SU-DHL-6 (cell line): ENCODE measurements around the gene RBM15B.

Experiments
- H2AFZ ChIP-seq: fragments of 200-600 bp; sonication (generic); 2 replicates; pipeline ENCODE4 v1.6.1; 2014; ENCODE audit warnings: low read depth, mild to moderate bottlenecking, moderate library complexity, mixed read lengths, antibody characterized with exemption, low read length; ENCODE audit not compliant: severe bottlenecking
- H3F3A ChIP-seq: fragments of 200-600 bp; shearing (Covaris generic); 2 replicates; pipeline ENCODE4 v1.6.0; 2016; ENCODE audit warnings: antibody characterized with exemption, mild to moderate bottlenecking; ENCODE audit not compliant: insufficient read depth
- H3K27ac ChIP-seq: fragments of 200-600 bp; sonication (generic); 2 replicates; pipeline ENCODE4 v1.5.1; 2016; ENCODE audit warnings: low read depth, mild to moderate bottlenecking, low read length, moderate library complexity, mixed read lengths
- H3K27me3 ChIP-seq: fragments of 200-600 bp; sonication (generic), shearing (Covaris generic); 2 replicates; pipeline ENCODE4 v1.6.0; 2014; ENCODE audit warnings: mild to moderate bottlenecking, low read length
- H3K36me3 ChIP-seq: fragments of 200-600 bp; sonication (generic); 2 replicates; pipeline ENCODE4 v1.6.1; 2014; ENCODE audit warnings: mild to moderate bottlenecking, low read length, mixed read lengths
- H3K4me2 ChIP-seq: fragments of 300-600, 200-600 bp; shearing (Covaris generic), sonication (generic); 2 replicates; pipeline ENCODE4 v1.6.0; 2014; ENCODE audit warnings: low read length, low read depth, mild to moderate bottlenecking; ENCODE audit not compliant: poor library complexity, severe bottlenecking
- H3K4me3 ChIP-seq: fragments of 200-600 bp; sonication (generic); 2 replicates; pipeline ENCODE4 v1.5.1; 2014; ENCODE audit warnings: antibody characterized with exemption, low read length, mild to moderate bottlenecking, mixed read lengths; ENCODE audit not compliant: insufficient read depth, poor library complexity, severe bottlenecking
- H3K79me2 ChIP-seq: fragments of 200-600 bp; sonication (generic); 2 replicates; pipeline ENCODE4 v1.6.1; 2014; ENCODE audit warnings: mild to moderate bottlenecking, low read length, moderate library complexity; ENCODE audit not compliant: insufficient read depth
- H3K9ac ChIP-seq: fragments of 200-600 bp; sonication (generic); 2 replicates; pipeline ENCODE4 v1.7.0; 2014; ENCODE audit warnings: mild to moderate bottlenecking, low read length
- H3K9me2 ChIP-seq: fragments of 200-600 bp; sonication (generic); replicated peaks from 2 replicates; pipeline ENCODE4 v1.6.1; 2014; ENCODE audit warnings: low read length; ENCODE audit not compliant: insufficient read depth
- H3K9me3 ChIP-seq: fragments of 200-600 bp; sonication (generic); 2 replicates; pipeline ENCODE4 v1.6.1; 2014; ENCODE audit warnings: low read length, mixed read lengths; ENCODE audit not compliant: insufficient read depth
- H4K20me1 ChIP-seq: fragments of 200-600 bp; sonication (generic); 2 replicates; pipeline ENCODE4 v1.6.1; 2014; ENCODE audit warnings: low read depth, mild to moderate bottlenecking, antibody characterized with exemption, low read length, moderate library complexity, mixed read lengths
- CTCF ChIP-seq: fragments of 200-600 bp; sonication (generic); IDR thresholded peaks from one replicate; pipeline ENCODE4 v1.5.1; 2017; ENCODE audit warnings: antibody characterized with exemption, mild to moderate bottlenecking, low read length, moderate library complexity; ENCODE audit not compliant: insufficient read depth, poor library complexity, severe bottlenecking
- EZH2phosphoT487 ChIP-seq: fragments of 200-600 bp; sonication (generic), shearing (Covaris generic); conservative IDR thresholded peaks from 2 replicates; pipeline ENCODE4 v1.6.1; 2018; ENCODE audit warnings: mild to moderate bottlenecking, antibody characterized with exemption, low read length, moderate library complexity, mixed read lengths

RBM15B gene

GRCh38 chr3:51382947-51383578 is 8.0 kb upstream of the RBM15B start:
- peaks cover 3% of the 10 kb centered on the region; the same call in 1 of the 2 replicates for H3K36me3 ChIP-seq
- H3K9me2 ChIP-seq, result no peaks in the 10 kb centered on the region
- no peaks in the 10 kb centered on the region for H3K9me3 ChIP-seq
- no peak overlapping the region for H2AFZ ChIP-seq
- H3K27ac ChIP-seq, result no peak overlapping the region
- H3K4me2 ChIP-seq, result peak overlapping the region; percentile 84
- peak overlapping the region; percentile 90; the same call in 1 of the 2 replicates for H3K9ac ChIP-seq
- peaks cover 19% of the 10 kb centered on the region for H3F3A ChIP-seq
- H4K20me1 ChIP-seq, result no peaks in the 10 kb centered on the region
- H3K4me3 ChIP-seq, result no peak overlapping the region
- TF ChIP-seq EZH2phosphoT487, result no peak
- TF ChIP-seq CTCF, result no peak
- no peaks in the 10 kb centered on the region for H3K27me3 ChIP-seq
- peaks cover 26% of the 10 kb centered on the region for H3K79me2 ChIP-seq

- Histone ChIP-seq H3K4me3 (peak overlapping the region; percentile 83), H3F3A (peaks cover 30% of the 10 kb centered on the region), H3K27me3 (no peaks in the 10 kb centered on the region), H3K9ac (peak overlapping the region; percentile 90), H4K20me1 (no peaks in the 10 kb centered on the region), H3K9me3 (no peaks in the 10 kb centered on the region), H2AFZ (peak overlapping the region; percentile 36), H3K79me2 (peaks cover 29% of the 10 kb centered on the region), H3K36me3 (peaks cover 3% of the 10 kb centered on the region; the same call in 1 of the 2 replicates), H3K27ac (peak overlapping the region; percentile 60), H3K9me2 (no peaks in the 10 kb centered on the region), H3K4me2 (peak overlapping the region; percentile 84)
- TF ChIP-seq EZH2phosphoT487 (no peak), CTCF (no peak)
Observed at GRCh38 chr3:51384055-51384725, 6.9 kb upstream of the RBM15B start.

DNA sequence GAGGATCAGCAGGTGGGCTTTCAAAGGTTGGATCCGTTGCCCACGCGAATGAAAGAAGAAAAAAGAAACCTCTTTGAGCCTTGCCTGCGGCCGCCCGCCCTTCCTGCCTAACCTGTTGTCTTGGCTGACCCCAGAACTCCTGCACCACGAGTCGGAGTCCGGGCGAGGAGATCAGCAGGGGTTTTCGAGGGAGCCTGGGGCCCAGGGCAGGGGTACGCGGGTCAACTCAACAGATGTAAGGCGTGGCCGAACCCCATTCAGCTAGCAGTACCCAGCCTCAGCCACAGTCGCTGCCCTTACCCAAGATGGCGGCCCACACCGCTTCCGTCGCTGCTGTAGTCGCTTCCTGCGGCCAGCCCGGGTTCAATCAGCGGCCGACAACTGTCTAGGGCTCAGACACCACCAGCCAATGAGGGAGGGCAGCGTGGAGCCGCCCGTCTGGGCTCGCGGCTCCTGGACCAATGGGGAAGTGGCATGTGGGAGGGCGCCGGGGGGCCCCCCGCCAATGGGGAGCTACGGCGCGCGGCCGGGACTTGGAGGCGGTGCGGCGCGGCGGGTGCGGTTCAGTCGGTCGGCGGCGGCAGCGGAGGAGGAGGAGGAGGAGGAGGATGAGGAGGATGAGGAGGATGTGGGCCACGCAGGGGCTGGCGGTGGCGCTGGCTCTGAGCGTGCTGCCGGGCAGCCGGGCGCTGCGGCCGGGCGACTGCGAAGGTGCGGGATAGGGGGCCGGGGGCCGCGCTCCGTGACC is 6.2 kb upstream of the RBM15B start, which contains the start of gene MANF:
Gene MANF (plus strand): TSS at position 566 of the 748 bp plus-strand sequence. CDS start 52 bp downstream, at position 618.
- Histone ChIP-seq H3K4me2 (peak within 1 kb of the TSS; percentile 90), H3K4me3 (peak within 1 kb of the TSS; percentile 91), H3K36me3 (peaks cover 3% of the 10 kb centered on the region; the same call in 1 of the 2 replicates), H3K27me3 (no peaks in the 10 kb centered on the region), H3K9ac (peak within 1 kb of the TSS; percentile 90), H3K9me3 (no peaks in the 10 kb centered on the region), H3K27ac (peak within 1 kb of the TSS; percentile 61), H3F3A (peaks cover 37% of the 10 kb centered on the region), H2AFZ (peak within 1 kb of the TSS; percentile 36), H3K79me2 (peaks cover 29% of the 10 kb centered on the region), H3K9me2 (no peaks in the 10 kb centered on the region), H4K20me1 (no peaks in the 10 kb centered on the region)
- TF ChIP-seq EZH2phosphoT487, result no peak
- no peak for TF ChIP-seq CTCF
